Parathyroid adenoma (tissue), 2 donors: ENCODE data around the gene KIF13A.

Experiments used
- H2AFZ ChIP-seq: fragments of 300-600 bp; sonication (generic); one replicate; pipeline ENCODE4 v1.7.0; 2017; ENCODE audit warnings: antibody characterized with exemption, mild to moderate bottlenecking
- H3K27ac ChIP-seq: fragments of 300-600 bp; sonication (generic); one replicate; pipeline ENCODE4 v1.7.0; 2017
- H3K27me3 ChIP-seq: fragments of 300-600 bp; sonication (generic); one replicate; pipeline ENCODE4 v1.7.0; 2017; ENCODE audit warnings: low read length; ENCODE audit not compliant: control insufficient read depth, insufficient read depth
- H3K36me3 ChIP-seq: fragments of 300-600 bp; sonication (generic); one replicate; pipeline ENCODE4 v1.7.0; 2017; ENCODE audit warnings: low read length; ENCODE audit not compliant: control insufficient read depth, insufficient read depth
- H3K4me1 ChIP-seq: fragments of 300-600 bp; sonication (generic); one replicate; pipeline ENCODE4 v1.7.0; 2017; ENCODE audit warnings: control low read depth
- H3K4me2 ChIP-seq: fragments of 300-600 bp; sonication (generic); one replicate; pipeline ENCODE4 v1.7.0; 2017; ENCODE audit warnings: low read length
- H3K4me3 ChIP-seq: fragments of 300-600 bp; sonication (generic); one replicate; pipeline ENCODE4 v1.7.0; 2017; ENCODE audit warnings: low read depth, low read length
- H3K79me2 ChIP-seq: fragments of 300-600 bp; sonication (generic); one replicate; pipeline ENCODE4 v1.7.0; 2017; ENCODE audit warnings: control low read depth
- H3K9ac ChIP-seq: fragments of 300-600 bp; sonication (generic); one replicate; pipeline ENCODE4 v1.7.0; 2017; ENCODE audit warnings: mild to moderate bottlenecking
- H3K9me3 ChIP-seq: fragments of 300-600 bp; sonication (generic); one replicate; pipeline ENCODE4 v1.7.0; 2017; ENCODE audit warnings: low read length; ENCODE audit not compliant: control insufficient read depth
- TF ChIP-seq, protein P1 (sequence below): fragments of 300-600 bp; sonication (generic); IDR thresholded peaks from one replicate; pipeline ENCODE4 v1.7.0; 2017; ENCODE audit warnings: antibody characterized with exemption, mild to moderate bottlenecking
- donor health status: primary hyperparathyroidism.

Gene KIF13A

DNA sequence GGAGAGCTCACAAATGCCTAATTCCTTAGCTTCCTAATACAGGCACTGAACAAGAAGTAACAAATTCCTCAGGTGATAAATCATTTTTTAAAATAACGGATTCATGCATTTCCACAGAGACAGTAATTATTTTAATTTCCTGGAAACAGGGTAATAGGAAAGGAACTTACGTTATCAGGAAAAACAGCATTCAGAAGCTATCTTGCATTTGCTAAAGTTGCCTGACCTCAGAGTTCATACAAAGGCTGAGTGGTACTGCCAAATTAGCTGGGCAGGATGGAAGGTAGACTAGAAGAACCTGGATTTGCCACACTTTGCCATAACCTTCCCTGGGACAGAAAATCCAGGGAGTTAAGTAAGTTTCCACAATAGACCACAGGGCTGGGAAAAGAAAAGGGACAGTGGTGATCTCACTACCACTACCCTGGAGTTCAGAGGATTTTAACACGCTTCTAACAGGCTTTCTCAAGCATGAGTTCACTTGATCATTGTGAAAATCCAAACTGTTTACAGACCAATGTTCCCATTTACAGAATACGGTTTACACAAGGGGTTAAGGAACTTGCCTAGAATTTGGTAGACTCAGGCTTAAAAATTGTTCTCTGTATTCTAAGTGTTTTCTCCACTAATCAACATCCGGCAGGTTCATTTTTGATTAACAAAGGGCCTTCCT lies 57.0 kb downstream of the KIF13A start:
- Histone ChIP-seq H3K27ac (peak overlapping the region; percentile 66), H3K36me3 (no peaks in the 10 kb centered on the region), H3K79me2 (peaks cover 6% of the 10 kb centered on the region), H3K4me3 (no peak overlapping the region), H3K27me3 (no peaks in the 10 kb centered on the region), H3K9me3 (no peaks in the 10 kb centered on the region), H3K4me2 (no peak overlapping the region), H3K4me1 (no peaks in the 10 kb centered on the region), H3K9ac (no peak overlapping the region), H2AFZ (no peak overlapping the region)
- TF ChIP-seq, protein P1, sequence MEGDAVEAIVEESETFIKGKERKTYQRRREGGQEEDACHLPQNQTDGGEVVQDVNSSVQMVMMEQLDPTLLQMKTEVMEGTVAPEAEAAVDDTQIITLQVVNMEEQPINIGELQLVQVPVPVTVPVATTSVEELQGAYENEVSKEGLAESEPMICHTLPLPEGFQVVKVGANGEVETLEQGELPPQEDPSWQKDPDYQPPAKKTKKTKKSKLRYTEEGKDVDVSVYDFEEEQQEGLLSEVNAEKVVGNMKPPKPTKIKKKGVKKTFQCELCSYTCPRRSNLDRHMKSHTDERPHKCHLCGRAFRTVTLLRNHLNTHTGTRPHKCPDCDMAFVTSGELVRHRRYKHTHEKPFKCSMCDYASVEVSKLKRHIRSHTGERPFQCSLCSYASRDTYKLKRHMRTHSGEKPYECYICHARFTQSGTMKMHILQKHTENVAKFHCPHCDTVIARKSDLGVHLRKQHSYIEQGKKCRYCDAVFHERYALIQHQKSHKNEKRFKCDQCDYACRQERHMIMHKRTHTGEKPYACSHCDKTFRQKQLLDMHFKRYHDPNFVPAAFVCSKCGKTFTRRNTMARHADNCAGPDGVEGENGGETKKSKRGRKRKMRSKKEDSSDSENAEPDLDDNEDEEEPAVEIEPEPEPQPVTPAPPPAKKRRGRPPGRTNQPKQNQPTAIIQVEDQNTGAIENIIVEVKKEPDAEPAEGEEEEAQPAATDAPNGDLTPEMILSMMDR: no peak

DNA sequence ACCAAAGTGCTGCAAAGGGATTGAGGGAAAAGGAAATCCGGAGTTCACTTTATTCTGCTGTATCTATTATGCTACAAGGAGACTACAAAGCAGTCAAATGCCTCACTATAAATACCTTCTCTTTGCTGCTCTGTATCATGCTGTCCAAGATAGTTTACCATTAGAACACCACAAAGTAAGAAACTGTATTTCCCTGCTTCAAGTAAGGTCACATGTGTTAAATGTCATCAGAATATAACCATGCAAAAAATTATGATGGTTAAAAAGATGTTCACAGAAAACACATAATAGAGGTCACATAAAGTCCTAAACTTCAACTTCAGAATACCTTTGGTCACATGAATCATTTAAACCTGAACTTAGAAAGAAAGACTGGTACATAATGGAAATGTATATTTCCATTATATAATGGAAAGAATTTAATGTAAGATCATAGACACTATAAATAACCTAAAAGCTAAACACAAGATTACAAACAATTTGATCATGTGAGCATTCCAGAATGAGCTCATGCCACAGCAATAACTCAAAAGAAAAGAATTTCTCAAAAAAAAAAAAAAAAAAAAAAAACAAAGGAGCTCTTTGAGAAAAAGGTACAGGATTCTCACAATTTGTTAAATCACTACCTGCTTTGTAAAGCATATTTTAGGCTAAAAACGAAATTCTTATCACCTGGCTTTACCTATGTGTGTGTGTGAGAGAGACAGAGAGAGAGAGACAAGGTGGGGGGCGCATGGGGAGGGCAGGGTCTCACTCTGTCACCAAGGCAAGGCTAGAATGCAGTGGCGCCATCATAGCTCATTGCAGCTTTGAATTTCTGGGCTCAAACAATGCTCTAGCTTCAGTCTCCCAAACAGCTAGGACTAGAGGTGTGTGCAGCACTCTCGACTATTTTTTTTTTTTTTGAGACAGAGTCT lies 58.7 kb downstream of the KIF13A start:
- Histone ChIP-seq H3K9ac (no peak overlapping the region), H3K79me2 (peaks cover 6% of the 10 kb centered on the region), H3K4me2 (no peak overlapping the region), H3K27me3 (no peaks in the 10 kb centered on the region), H3K36me3 (no peaks in the 10 kb centered on the region), H3K9me3 (no peaks in the 10 kb centered on the region), H3K4me1 (no peaks in the 10 kb centered on the region), H3K27ac (no peak overlapping the region), H3K4me3 (no peak overlapping the region), H2AFZ (no peak overlapping the region)
- TF ChIP-seq, protein P1: no peak

DNA sequence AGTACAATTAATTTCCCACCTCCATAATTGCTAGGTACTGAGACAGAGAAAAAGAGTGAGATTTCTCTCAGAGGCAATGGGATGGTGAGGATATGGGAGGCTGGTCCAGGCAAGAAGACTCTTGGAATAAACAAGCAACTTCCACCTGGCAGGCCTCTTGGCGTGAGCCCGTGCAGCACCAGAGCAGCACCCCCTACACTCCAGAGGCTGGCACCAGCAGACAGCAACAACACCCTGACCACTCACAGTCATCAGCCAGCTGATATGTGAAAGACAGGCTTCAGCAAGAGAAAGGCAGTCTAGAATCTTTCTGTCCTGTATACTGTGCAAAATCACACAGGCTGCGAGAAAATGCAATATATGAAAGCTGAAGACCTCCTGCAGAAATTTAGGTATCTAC lies 59.7 kb downstream of the KIF13A start:
- H2AFZ ChIP-seq: no peak overlapping the region
- H3K9ac ChIP-seq: no peak overlapping the region
- no peak overlapping the region for H3K4me3 ChIP-seq
- H3K79me2 ChIP-seq: peaks cover 6% of the 10 kb centered on the region
- H3K27me3 ChIP-seq: no peaks in the 10 kb centered on the region
- no peaks in the 10 kb centered on the region for H3K9me3 ChIP-seq
- no peaks in the 10 kb centered on the region for H3K36me3 ChIP-seq
- H3K27ac ChIP-seq: no peak overlapping the region
- TF ChIP-seq, protein P1: no peak
- no peak overlapping the region for H3K4me2 ChIP-seq
- no peaks in the 10 kb centered on the region for H3K4me1 ChIP-seq

DNA sequence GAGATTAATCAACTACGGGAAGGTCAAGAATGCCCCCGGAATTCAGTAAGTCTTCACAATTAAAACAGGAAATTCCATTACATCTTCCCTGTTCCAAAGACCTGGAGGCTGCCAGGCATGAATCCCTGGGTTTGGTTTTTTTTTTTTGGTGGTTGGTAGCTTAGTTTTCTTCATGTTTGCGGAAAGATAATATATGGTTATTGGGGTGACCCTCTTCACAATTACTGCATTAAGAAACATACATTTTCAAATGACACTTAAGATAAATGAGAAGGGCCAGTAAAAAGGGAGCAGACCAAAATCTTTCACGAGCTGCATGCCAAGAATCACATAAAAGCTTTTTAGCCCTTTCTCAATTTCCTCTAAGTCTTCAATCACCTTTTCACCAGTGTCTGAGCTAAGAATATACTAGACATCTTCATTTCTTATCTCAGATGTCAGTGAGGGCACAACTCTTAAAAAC lies 64.0 kb downstream of the KIF13A start:
- H3K4me3 ChIP-seq: no peak overlapping the region
- H3K27me3 ChIP-seq: no peaks in the 10 kb centered on the region
- peak overlapping the region; percentile 37 for H3K27ac ChIP-seq
- no peak overlapping the region for H2AFZ ChIP-seq
- H3K9ac ChIP-seq: no peak overlapping the region
- peaks cover 6% of the 10 kb centered on the region for H3K79me2 ChIP-seq
- H3K4me1 ChIP-seq: no peaks in the 10 kb centered on the region
- H3K9me3 ChIP-seq: no peaks in the 10 kb centered on the region
- H3K4me2 ChIP-seq: no peak overlapping the region
- TF ChIP-seq, protein P1: no peak
- H3K36me3 ChIP-seq: no peaks in the 10 kb centered on the region
